ENCODE data around the gene PPP1R3G.

The PPP1R3G gene

DNA sequence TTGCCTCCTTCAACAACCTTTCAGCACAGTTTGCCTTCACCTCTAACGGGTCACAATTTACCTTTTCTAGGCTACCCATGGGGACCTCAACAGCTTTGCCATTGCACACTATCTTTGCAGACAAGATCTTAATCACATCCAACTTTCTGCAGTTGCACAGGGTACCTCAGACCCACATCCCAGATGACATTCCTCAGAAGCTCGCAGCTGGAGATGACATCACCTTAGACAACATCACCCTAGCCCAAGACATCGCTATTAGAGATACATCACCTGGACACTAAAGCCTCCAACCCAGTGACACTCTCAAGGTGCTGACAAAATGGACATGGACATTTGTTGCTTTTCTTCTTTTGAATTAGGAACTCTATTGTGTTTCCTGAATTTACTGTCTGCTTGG is 42.7 kb upstream of the PPP1R3G start (continued):
- TF ChIP-seq, protein P1, sequence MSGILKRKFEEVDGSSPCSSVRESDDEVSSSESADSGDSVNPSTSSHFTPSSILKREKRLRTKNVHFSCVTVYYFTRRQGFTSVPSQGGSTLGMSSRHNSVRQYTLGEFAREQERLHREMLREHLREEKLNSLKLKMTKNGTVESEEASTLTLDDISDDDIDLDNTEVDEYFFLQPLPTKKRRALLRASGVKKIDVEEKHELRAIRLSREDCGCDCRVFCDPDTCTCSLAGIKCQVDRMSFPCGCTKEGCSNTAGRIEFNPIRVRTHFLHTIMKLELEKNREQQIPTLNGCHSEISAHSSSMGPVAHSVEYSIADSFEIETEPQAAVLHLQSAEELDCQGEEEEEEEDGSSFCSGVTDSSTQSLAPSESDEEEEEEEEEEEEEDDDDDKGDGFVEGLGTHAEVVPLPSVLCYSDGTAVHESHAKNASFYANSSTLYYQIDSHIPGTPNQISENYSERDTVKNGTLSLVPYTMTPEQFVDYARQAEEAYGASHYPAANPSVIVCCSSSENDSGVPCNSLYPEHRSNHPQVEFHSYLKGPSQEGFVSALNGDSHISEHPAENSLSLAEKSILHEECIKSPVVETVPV (CRISPR knock-in tag; IDR thresholded peaks at IDR 0.05), result no peak
- no peak for TF ChIP-seq ZC3H10 (CRISPR knock-in tag; IDR thresholded peaks at IDR 0.05)
- TF ChIP-seq ZFP30 (CRISPR knock-in tag; IDR thresholded peaks at IDR 0.05), result no peak
- no peak for TF ChIP-seq ISL1 (CRISPR knock-in tag; IDR thresholded peaks at IDR 0.05)

DNA sequence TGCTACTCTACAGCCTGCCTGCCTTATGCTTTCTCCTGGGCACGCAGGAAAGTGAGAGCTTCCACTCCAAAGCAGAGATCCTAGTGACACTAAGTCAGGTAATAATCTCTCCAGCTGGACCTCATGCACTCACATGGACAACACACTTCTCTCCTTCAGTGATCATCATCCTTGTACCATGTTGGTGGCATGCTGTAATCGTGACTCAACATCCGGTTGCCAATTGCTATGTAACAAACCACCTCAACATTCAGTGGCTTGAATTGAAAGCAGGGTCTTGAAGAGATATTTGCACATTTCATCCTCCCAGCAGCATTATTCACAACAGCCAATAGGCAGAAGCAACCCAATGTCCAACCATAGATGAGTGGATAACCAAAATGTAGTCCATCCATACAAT is 40.3 kb upstream of the PPP1R3G start:
- no peak for ATAC-seq
- TF ChIP-seq ESRRG (CRISPR knock-in tag; IDR thresholded peaks at IDR 0.05), result no peak
- TF ChIP-seq ZC3H10 (CRISPR knock-in tag; IDR thresholded peaks at IDR 0.05), result no peak

DNA sequence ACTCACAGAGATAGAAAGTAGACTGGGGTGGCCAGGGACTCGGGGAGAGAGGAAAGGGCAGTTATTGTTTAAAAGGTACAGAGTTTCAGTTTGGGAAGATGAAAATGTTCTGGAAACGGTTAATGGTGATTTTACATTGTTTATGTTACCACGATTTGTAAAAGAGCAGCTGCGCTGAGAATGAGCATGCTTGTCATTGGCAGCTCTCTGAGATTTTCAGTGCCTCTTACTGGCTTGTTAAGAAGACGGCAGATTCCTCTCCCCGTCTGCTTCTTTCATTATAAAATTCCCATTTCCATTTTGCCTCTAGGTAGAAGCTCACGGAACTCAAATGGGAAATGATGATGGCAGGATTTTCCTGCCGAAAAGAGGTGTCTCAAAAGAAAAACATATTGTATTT is 39.7 kb upstream of the PPP1R3G start:
- TF ChIP-seq TCF4 (CRISPR knock-in tag; IDR thresholded peaks at IDR 0.05; ENCODE audit: borderline replicate concordance) (no peak), ZFP30 (CRISPR knock-in tag; IDR thresholded peaks at IDR 0.05) (no peak)
- ATAC-seq, result no peak

DNA sequence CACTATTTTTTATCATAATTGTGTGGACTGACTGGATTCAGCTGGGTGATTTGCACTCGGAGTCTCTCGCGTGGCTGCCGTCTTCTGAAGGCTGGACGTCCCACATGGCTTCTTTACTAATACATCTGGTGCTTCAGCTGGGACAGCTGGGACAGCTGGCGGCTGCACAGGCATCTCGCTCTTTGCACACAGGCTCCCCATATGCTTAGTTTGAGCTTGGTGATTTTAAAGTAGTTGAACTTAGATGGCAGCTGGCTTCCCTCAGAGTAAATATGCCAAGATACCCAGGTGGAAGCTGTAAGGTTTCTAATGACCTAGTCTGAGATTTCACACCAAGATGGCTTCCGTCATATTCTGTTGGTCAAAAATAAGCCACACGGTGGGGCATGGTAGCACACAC is 38.7 kb upstream of the PPP1R3G start:
- TF ChIP-seq ZNF565 (CRISPR knock-in tag; conservative IDR thresholded peaks at IDR 0.05; ENCODE audit: low read depth) (no peak), ZC3H10 (CRISPR knock-in tag; IDR thresholded peaks at IDR 0.05) (no peak), OSR1 (CRISPR knock-in tag; IDR thresholded peaks at IDR 0.05) (no peak), ZFP3 (CRISPR knock-in tag; IDR thresholded peaks at IDR 0.05) (no peak), ISL1 (CRISPR knock-in tag; IDR thresholded peaks at IDR 0.05) (no peak), BACH2 (CRISPR knock-in tag; IDR thresholded peaks at IDR 0.05; ENCODE audit: borderline replicate concordance) (no peak), CSDC2 (CRISPR knock-in tag; IDR thresholded peaks at IDR 0.05) (no peak)
- TF ChIP-seq, protein P2, sequence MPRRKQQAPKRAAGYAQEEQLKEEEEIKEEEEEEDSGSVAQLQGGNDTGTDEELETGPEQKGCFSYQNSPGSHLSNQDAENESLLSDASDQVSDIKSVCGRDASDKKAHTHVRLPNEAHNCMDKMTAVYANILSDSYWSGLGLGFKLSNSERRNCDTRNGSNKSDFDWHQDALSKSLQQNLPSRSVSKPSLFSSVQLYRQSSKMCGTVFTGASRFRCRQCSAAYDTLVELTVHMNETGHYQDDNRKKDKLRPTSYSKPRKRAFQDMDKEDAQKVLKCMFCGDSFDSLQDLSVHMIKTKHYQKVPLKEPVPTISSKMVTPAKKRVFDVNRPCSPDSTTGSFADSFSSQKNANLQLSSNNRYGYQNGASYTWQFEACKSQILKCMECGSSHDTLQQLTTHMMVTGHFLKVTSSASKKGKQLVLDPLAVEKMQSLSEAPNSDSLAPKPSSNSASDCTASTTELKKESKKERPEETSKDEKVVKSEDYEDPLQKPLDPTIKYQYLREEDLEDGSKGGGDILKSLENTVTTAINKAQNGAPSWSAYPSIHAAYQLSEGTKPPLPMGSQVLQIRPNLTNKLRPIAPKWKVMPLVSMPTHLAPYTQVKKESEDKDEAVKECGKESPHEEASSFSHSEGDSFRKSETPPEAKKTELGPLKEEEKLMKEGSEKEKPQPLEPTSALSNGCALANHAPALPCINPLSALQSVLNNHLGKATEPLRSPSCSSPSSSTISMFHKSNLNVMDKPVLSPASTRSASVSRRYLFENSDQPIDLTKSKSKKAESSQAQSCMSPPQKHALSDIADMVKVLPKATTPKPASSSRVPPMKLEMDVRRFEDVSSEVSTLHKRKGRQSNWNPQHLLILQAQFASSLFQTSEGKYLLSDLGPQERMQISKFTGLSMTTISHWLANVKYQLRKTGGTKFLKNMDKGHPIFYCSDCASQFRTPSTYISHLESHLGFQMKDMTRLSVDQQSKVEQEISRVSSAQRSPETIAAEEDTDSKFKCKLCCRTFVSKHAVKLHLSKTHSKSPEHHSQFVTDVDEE (CRISPR knock-in tag; IDR thresholded peaks at IDR 0.05), result no peak
- TF ChIP-seq, protein P1 (CRISPR knock-in tag; IDR thresholded peaks at IDR 0.05), result no peak
- TF ChIP-seq, protein P3, sequence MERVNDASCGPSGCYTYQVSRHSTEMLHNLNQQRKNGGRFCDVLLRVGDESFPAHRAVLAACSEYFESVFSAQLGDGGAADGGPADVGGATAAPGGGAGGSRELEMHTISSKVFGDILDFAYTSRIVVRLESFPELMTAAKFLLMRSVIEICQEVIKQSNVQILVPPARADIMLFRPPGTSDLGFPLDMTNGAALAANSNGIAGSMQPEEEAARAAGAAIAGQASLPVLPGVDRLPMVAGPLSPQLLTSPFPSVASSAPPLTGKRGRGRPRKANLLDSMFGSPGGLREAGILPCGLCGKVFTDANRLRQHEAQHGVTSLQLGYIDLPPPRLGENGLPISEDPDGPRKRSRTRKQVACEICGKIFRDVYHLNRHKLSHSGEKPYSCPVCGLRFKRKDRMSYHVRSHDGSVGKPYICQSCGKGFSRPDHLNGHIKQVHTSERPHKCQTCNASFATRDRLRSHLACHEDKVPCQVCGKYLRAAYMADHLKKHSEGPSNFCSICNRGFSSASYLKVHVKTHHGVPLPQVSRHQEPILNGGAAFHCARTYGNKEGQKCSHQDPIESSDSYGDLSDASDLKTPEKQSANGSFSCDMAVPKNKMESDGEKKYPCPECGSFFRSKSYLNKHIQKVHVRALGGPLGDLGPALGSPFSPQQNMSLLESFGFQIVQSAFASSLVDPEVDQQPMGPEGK (CRISPR knock-in tag; IDR thresholded peaks at IDR 0.05; ENCODE audit: borderline replicate concordance), result no peak
- ATAC-seq, result no peak

DNA sequence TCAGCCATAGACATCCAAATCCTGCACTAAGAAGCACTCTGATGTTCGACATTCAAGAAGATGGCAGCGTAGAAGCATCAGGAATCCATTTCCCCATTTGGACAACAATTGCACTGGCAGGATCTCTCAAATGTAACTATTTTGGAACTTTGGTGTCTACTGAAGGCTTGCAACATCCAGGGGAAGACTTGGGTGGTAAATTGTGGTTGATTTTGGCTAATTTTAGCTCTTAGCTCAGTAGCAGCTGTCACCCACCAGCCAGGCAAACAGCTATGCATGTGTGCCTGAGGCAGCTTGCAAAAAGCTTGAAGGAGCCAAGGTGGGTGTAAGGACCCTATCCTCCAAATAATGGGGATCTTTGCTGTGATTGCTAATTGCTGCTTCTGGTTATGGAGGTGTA is 35.1 kb upstream of the PPP1R3G start:
- ATAC-seq, result no peak
- TF ChIP-seq ZFP3 (CRISPR knock-in tag; IDR thresholded peaks at IDR 0.05) (no peak), BACH2 (CRISPR knock-in tag; IDR thresholded peaks at IDR 0.05; ENCODE audit: borderline replicate concordance) (no peak)
- TF ChIP-seq, protein P1 (CRISPR knock-in tag; IDR thresholded peaks at IDR 0.05), result no peak
- TF ChIP-seq, protein P2 (CRISPR knock-in tag; IDR thresholded peaks at IDR 0.05), result no peak

Data from SK-N-SH treated with all-trans-retinoic acid at 6 μM for 48 hours (cell line).